NT2/D1 (cell line): ENCODE data around the gene TRIM34.
"Not testable (repeated sequence)": the region's sequence is repeated elsewhere in the genome, so short reads cannot be mapped to it uniquely, and the experiment has no call there.

Experiments used
- DNase-seq: peaks from one replicate; pipeline ENCODE4 v3.0.0-alpha.2; 2011; ENCODE audit warnings: low read depth, low spot score
- H3K27me3 ChIP-seq: 2 replicates; pipeline ENCODE4 v1.6.0; 2011; ENCODE audit warnings: mild to moderate bottlenecking; ENCODE audit not compliant: insufficient read length, insufficient read depth
- H3K36me3 ChIP-seq: 2 replicates; pipeline ENCODE4 v1.6.1; 2011; ENCODE audit warnings: mild to moderate bottlenecking, low read length, mixed read lengths; ENCODE audit not compliant: insufficient read depth, insufficient read length
- H3K4me1 ChIP-seq: 2 replicates; pipeline ENCODE4 v1.5.1; 2011; ENCODE audit not compliant: insufficient read depth, insufficient read length
- H3K4me3 ChIP-seq: 2 replicates; pipeline ENCODE4 v1.5.1; 2011; ENCODE audit warnings: low read depth; ENCODE audit not compliant: insufficient read length
- H3K9ac ChIP-seq: 2 replicates; pipeline ENCODE4 v1.6.0; 2011; ENCODE audit warnings: low read depth; ENCODE audit not compliant: insufficient read length
- H3K9me3 ChIP-seq: 2 replicates; pipeline ENCODE4 v1.5.1; 2011; ENCODE audit warnings: mild to moderate bottlenecking, low read length; ENCODE audit not compliant: insufficient read depth
- SUZ12 ChIP-seq: IDR thresholded peaks from 2 replicates; pipeline ENCODE4 v1.6.1; 2011; ENCODE audit not compliant: insufficient read length, insufficient read depth; ENCODE audit errors: extremely low read depth
- YY1 ChIP-seq: IDR thresholded peaks from 2 replicates; pipeline ENCODE4 v1.6.1; 2011; ENCODE audit not compliant: insufficient read length, insufficient read depth
- ZNF274 ChIP-seq: IDR thresholded peaks from 2 replicates; pipeline ENCODE4 v1.6.1; 2011; ENCODE audit warnings: mild to moderate bottlenecking, low read depth, low read length

TRIM34 gene, protein sequence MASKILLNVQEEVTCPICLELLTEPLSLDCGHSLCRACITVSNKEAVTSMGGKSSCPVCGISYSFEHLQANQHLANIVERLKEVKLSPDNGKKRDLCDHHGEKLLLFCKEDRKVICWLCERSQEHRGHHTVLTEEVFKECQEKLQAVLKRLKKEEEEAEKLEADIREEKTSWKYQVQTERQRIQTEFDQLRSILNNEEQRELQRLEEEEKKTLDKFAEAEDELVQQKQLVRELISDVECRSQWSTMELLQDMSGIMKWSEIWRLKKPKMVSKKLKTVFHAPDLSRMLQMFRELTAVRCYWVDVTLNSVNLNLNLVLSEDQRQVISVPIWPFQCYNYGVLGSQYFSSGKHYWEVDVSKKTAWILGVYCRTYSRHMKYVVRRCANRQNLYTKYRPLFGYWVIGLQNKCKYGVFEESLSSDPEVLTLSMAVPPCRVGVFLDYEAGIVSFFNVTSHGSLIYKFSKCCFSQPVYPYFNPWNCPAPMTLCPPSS

DNA sequence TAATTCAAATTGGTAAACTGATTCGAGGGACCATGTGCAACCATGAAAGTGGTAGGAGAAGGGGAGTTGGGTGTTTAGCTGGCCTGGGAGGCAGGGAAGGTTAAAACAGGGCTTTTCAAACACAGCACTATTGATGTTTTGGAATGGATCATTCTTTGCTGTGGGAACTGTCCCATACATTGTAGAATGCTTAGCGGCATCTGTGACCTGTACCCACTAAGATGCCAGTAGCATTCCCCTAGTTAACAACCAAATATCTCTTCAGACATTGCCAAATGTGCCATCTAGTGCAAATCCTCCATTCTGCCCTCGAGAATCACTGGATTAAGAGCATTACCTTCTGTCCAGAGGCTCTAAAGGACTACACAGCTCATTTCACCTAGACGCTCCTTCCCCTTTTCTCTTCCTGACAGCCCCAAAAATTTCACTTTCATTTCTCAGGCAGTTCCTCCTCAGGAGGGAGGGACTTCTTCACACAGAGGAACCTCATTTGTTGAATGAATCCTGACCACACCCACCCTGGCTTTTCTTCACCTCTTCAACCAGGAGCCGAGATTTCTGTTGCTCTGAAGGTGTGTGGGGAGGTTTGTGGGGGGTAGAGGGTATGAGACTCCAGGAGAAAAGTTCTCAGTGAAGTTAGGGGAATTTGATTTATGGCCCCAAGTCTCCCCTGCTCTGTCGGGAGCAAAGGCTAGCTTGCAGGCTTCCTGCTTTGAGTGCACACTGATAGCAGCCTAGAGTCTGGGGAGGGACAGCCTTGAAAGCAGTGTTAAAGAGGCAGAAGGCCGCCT is at the start of gene TRIM34:
Gene TRIM34, plus strand, starts transcription at position 513 of the 791 bp plus-strand sequence. CDS start 7,331 bp downstream, outside the sequence.
- H3K9ac ChIP-seq, result no peak within 1 kb of the TSS
- TF ChIP-seq YY1, result no peak
- no peak for TF ChIP-seq SUZ12
- no peak for TF ChIP-seq ZNF274
- no peaks in the 10 kb centered on the region for H3K9me3 ChIP-seq
- H3K4me3 ChIP-seq, result no peak within 1 kb of the TSS
- H3K27me3 ChIP-seq, result no peaks in the 10 kb centered on the region
- H3K4me1 ChIP-seq, result no peaks in the 10 kb centered on the region
- DNase-seq, result no peak
- no peaks in the 10 kb centered on the region for H3K36me3 ChIP-seq

DNA sequence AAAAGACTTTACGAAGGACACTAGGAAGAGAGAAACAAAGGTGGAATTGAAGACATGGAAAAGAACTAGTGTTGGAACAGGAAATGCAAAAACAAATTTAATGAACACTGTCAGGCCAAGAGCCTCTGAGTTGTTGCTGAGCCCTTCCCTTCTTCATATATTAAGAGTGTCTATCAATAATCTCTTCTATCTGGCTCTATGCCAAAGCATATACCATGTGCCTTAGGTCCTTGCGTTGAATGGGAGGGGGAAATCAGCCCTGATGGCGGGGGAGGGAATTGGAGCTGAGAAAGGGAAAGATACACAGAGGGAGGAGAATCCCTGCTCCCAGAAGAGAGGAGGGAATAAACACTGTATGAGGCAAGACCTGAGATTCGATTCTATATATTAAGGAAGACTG is 49.6 kb upstream of the TRIM34 start:
- H3K4me3 ChIP-seq, result no peak overlapping the region
- TF ChIP-seq SUZ12 (no peak), YY1 (no peak), ZNF274 (no peak)
- no peaks in the 10 kb centered on the region for H3K4me1 ChIP-seq
- no peak for DNase-seq
- H3K9ac ChIP-seq, result no peak overlapping the region
- no peaks in the 10 kb centered on the region for H3K27me3 ChIP-seq
- no peaks in the 10 kb centered on the region for H3K9me3 ChIP-seq
- no peaks in the 10 kb centered on the region for H3K36me3 ChIP-seq

DNA sequence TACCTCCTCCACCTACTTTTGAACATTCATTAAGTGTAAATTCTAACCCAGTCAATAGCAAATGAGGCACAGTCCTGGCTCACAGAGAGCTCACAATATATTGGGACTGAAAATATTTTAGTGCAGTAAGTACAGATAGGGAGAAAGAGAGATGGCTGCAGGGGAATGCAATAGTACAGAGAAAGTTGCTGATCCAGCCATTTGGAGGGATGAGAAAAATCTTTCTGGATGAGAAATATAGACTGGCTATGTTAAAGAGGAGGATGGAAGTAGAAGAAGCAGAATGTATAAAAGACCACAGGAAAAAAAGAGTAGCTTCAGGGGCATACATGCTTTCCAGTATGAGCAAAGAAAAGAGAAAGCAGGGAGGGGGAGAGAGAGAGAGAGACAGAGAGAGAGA is 47.7 kb upstream of the TRIM34 start:
- TF ChIP-seq SUZ12 (no peak), ZNF274 (no peak), YY1 (no peak)
- Histone ChIP-seq H3K4me3 (no peak overlapping the region), H3K4me1 (no peaks in the 10 kb centered on the region), H3K9ac (no peak overlapping the region), H3K36me3 (no peaks in the 10 kb centered on the region), H3K9me3 (no peaks in the 10 kb centered on the region), H3K27me3 (no peaks in the 10 kb centered on the region)
- DNase-seq, result no peak

GRCh38 chr11:5580577-5580976 is 44.2 kb upstream of the TRIM34 start, which contains the start of gene OR52B6:
Gene OR52B6, plus strand, starts transcription at chr11:5580877. Its CDS starts 0 bp downstream, at chr11:5580877.
- no peak for DNase-seq
- Histone ChIP-seq H3K36me3 (no peaks in the 10 kb centered on the region), H3K27me3 (no peaks in the 10 kb centered on the region), H3K9me3 (no peaks in the 10 kb centered on the region), H3K4me3 (no peak within 1 kb of the TSS), H3K9ac (no peak within 1 kb of the TSS), H3K4me1 (no peaks in the 10 kb centered on the region)
- TF ChIP-seq SUZ12 (no peak), YY1 (no peak), ZNF274 (no peak)

DNA sequence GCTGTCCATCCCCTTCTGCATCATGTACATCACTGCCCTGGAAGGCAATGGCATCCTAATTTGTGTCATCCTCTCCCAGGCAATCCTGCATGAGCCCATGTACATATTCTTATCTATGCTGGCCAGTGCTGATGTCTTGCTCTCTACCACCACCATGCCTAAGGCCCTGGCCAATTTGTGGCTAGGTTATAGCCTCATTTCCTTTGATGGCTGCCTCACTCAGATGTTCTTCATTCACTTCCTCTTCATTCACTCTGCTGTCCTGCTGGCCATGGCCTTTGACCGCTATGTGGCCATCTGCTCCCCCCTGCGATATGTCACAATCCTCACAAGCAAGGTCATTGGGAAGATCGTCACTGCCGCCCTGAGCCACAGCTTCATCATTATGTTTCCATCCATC is 43.8 kb upstream of the TRIM34 start:
- Histone ChIP-seq H3K4me3 (no peak overlapping the region), H3K4me1 (no peaks in the 10 kb centered on the region), H3K27me3 (no peaks in the 10 kb centered on the region), H3K9ac (no peak overlapping the region), H3K36me3 (no peaks in the 10 kb centered on the region), H3K9me3 (no peaks in the 10 kb centered on the region)
- no peak for DNase-seq
- no peak for TF ChIP-seq ZNF274
- TF ChIP-seq YY1, result no peak
- no peak for TF ChIP-seq SUZ12

DNA sequence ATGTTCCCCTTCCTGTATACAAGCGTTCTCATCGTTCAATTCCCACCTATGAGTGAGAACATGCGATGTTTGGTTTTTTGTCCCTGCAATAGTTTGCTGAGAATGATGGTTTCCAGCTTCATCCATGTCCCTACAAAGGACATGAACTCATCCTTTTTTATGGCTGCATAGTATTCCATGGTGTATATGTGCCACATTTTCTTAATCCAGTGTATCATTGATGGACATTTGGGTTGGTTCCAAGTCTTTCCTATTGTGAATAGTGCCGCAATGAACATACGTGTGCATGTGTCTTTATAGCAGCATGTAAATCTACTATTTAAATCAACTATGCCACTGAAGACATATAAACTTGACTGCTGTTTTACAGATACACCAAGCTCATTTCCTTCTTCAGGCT is 40.3 kb upstream of the TRIM34 start:
- H3K9me3 ChIP-seq, H3K36me3 ChIP-seq, H3K4me1 ChIP-seq, H3K4me3 ChIP-seq, H3K27me3 ChIP-seq, DNase-seq, H3K9ac ChIP-seq: not testable (repeated sequence)

GRCh38 chr11:5589906-5590305 is 34.9 kb upstream of the TRIM34 start:
- H3K9me3 ChIP-seq, H3K36me3 ChIP-seq, H3K9ac ChIP-seq, H3K4me3 ChIP-seq, H3K27me3 ChIP-seq, H3K4me1 ChIP-seq, DNase-seq: not testable (repeated sequence)
